Fibroblast of skin of right biceps (primary cell): ENCODE results near the gene RABL3.
"Not testable (repeated sequence)": the region's sequence is repeated elsewhere in the genome, so short reads cannot be mapped to it uniquely, and the experiment has no call there.

Experiments
- DNase-seq: peaks from one replicate; pipeline ENCODE4 v3.0.0-alpha.2; 2013

The RABL3 gene

GRCh38 chr3:120743556-120744195, 1.4 kb upstream of the RABL3 start:
- DNase-seq: peak; percentile 68

- DNase-seq: peak; percentile 29
Observed at GRCh38 chr3:120742849-120743365, 591 bp upstream of the RABL3 start.

DNA sequence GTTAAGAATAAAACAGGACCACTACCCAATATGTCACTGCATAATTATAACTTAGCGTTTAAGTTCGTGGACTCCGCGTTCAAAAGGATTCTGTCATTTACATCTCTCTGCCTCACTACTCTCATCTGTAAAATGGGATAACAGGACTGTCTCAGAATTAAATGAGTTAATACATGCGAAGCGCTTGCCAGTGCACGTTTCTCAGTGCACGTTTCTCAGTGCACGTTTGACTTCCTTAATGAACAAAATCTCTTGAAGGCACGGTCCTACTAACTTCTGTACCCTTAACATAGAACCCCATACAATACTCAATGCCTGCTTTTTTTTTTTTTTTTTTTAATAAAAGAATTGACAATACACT, 499 bp downstream of the RABL3 start:
- peak; percentile 67 for DNase-seq

GRCh38 chr3:120741320-120741719, 996 bp downstream of the RABL3 start:
- DNase-seq: no peak

DNA sequence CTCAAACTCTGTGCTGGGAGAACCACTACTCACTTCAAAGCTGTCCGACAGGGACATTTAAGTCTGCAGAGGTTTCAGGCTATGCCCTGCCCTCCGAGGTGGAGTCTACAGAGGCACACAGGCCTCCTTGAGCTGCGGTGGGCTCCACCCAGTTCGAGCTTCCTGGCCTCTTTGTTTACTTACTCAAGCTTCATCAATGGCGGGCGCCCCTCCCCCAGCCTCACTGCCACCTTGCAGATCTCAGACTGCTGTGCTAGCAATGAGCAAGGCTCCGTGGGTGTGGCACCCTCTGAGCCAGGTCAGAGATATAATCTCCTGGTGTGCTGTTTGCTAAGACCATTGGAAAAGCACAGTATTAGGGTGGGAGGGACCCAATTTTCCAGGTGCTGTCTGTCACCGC, 4.3 kb downstream of the RABL3 start:
- not testable (repeated sequence) for DNase-seq

DNA sequence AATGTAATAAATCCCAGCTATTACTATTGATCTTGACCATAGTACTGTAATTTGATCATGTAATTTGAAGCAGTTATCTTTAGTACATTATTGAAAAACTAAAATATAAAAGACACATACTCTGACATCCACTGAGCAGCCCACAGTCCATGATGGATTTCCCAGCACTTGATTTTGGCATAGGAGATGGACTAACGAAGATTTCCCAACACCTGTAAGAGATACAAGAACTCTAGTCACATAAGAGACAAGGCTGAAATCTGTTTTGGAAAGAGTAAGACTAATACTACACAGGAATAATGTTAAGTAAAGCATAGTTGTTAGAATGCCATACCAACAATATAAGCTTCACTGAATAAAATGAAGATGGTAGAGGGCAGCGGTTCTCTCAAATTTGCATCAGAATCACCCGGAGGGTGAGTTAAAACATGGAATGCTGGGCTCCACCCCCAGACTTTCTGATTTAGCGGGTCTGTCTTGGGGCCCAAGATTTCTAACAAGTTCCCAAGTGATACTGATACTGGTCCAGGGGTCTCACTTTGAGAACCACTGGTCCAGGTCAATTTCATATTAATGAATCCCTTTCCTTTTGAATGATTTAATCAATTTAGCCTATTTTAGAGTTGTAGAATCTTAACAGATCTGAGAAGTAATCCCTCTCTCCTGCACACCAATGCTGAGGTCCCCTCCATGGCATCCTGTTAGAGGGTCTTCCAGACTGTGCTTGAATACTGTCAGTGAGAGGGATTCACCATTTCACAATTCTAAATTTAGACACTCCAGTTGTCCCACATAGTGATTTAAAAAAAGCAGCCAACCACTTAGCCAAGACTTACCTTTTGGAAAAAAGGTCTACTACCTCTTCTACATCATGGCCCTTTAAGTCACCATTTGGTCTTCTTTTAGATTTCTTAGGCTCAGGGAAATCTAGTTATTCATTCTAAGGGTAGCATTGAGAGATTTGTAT, 11.5 kb downstream of the RABL3 start:
- DNase-seq: no peak

GRCh38 chr3:120726791-120727190, 15.5 kb downstream of the RABL3 start:
- peak; percentile 29 for DNase-seq

- DNase-seq: not testable (repeated sequence)
Observed at GRCh38 chr3:120719167-120719834, 23.0 kb downstream of the RABL3 start.

GRCh38 chr3:120713262-120713661, 29.1 kb downstream of the RABL3 start:
- DNase-seq: no peak

- DNase-seq: no peak
Observed at GRCh38 chr3:120710369-120710768, 31.9 kb downstream of the RABL3 start.

GRCh38 chr3:120708408-120708807, 33.9 kb downstream of the RABL3 start:
- DNase-seq: no peak

DNA sequence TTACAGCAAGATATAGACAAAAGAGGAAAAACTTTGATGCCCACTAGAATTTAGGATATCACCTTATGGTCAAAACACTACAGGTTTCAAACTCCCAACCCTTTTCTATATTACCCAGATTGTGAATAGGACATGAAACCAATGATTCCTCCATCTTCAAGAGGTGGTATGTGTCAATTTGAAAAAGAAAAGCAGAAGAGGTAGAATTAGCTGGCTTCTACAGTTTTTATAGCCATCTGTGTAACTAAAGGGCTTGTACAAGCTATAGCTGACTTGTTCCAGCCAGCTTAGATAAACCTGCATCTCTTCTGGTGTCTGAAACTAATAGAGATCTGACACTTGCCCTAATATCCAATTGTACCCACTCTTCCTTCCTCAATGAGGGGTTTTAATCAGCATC, 35.4 kb downstream of the RABL3 start:
- no peak for DNase-seq

DNA sequence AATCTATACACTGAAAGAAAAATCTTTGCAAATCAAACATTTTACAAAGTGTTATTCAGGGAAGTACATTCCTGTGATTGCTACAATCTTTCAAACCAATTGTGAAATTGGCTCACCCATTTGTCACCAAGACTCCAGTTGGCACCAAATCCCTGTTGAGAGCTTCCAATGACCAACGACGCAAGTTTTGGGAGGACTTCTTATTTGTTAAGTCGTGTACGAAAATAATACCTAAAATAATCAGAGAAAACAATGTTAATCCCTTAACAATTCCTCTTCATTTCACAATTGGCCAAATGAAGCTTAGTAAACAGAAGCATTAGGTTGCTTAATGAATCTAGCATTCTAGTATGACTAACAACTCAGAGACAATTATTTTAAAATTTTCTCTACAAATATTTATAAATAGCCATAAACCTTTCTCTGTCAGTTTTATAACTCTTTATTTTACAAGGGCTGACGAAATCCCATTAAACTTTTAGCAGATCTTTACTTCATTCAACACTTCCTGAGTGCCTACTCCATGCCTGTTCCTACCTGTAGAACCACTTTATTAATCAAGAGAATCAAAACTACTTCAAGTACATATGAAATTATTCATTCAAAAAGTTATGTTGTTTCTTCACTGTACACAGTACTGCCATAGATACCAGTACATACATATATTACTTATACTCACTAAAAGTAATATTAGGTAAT, 36.3 kb downstream of the RABL3 start:
- DNase-seq: no peak

DNA sequence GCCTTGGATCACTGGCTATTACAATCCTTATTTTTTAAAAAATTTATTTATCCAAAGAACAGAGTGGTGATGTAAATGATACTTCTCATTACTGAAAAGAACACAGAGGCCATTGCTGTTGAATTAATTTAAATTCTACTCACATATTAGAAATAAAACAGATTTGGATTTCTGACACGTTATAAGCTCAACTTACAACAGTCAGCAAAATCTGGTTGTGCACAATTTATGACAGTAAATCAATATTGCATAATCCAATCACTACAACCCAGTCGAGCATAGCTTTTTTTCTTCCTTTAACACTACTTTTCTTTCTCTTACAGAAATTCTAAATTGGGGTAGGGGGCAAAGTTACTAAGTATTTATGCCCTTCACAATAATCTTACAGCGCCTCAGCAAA, 43.0 kb downstream of the RABL3 start:
- no peak for DNase-seq

DNA sequence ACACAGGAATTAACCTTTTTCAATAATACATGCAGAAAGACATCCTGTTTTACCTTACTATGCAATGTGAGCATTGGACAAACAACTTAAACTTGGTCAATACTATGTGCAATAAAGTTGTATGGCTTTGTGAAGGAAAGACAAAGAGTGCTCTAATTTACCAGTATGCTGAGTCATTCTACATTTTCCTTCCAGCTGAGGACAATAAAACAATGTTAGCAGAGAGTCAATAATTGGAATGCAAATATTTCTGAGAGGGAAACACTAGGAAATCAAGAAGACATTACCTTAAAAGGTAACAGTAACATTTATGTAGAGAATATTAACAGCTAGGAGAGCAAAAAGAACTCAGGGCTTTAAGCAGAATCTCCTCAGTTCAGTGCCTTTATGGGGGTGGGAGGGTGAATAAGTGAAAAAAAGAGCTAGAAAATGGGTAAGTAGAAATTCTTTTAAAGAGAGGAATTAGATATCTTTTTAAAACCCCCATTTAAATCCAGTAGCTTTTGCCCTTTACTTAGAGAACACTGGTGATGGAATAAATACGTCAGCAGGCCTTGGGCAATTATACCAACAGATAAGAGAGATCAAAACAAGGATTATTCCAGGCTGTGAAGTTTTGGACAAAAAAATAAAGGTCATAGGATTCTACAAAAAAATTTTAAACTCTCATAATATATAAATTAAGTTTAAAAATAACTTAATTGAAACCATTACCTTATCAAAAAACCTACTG, 48.7 kb downstream of the RABL3 start:
- DNase-seq: peak; percentile 72

DNA sequence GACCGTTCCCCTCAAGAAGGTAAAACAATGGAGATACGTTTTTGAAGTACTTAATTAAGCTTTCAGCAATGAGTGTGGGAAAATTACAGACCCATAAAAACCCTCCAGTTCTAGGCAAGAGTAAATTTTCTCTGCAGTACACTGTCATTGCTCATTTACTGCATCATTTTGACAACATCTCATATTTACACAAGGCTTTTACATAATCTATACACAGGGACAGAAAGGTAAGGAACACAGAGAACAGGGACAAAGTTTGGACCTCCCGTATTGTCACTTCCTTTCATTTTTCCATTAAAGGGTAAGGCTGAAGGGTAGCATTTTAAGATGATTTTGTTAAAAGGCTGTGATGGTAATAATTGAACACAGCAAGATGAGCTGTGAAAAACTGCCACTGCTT, 52.9 kb downstream of the RABL3 start:
- no peak for DNase-seq

GRCh38 chr3:120688121-120688520, 54.2 kb downstream of the RABL3 start:
- DNase-seq: peak; percentile 84

GRCh38 chr3:120685411-120685810, 56.9 kb downstream of the RABL3 start:
- no peak for DNase-seq

DNA sequence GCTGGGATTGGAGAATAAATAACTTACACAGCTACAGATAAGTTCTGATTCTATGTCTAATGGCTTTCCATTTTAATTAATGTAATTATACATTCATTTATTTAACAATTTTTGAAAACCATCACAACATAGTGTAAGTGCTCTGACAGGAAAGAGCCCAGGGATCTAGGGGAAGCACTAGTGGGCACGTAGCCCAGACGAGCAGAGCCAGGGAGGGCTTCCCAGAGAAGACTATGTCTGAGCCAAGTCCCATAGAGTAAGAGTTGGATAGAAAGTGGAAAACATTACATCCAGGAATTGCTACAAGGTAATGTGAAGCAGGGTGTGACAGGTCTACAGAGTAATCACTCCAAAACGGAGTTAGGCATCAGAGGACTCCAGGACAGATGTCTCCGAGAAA, 57.4 kb downstream of the RABL3 start:
- no peak for DNase-seq

- no peak for DNase-seq
Observed at GRCh38 chr3:120683671-120684301, 58.5 kb downstream of the RABL3 start.

- DNase-seq: no peak
Observed at GRCh38 chr3:120683213-120683612, 59.1 kb downstream of the RABL3 start.
